Germinal center (tissue), 1 donor: Measurements from ENCODE around the gene SNTG2.

ENCODE experiments used
- DNase-seq: peaks from one replicate; pipeline ENCODE4 v3.0.0; 2012; ENCODE audit warnings: mixed read lengths, low spot score

Gene SNTG2

DNA sequence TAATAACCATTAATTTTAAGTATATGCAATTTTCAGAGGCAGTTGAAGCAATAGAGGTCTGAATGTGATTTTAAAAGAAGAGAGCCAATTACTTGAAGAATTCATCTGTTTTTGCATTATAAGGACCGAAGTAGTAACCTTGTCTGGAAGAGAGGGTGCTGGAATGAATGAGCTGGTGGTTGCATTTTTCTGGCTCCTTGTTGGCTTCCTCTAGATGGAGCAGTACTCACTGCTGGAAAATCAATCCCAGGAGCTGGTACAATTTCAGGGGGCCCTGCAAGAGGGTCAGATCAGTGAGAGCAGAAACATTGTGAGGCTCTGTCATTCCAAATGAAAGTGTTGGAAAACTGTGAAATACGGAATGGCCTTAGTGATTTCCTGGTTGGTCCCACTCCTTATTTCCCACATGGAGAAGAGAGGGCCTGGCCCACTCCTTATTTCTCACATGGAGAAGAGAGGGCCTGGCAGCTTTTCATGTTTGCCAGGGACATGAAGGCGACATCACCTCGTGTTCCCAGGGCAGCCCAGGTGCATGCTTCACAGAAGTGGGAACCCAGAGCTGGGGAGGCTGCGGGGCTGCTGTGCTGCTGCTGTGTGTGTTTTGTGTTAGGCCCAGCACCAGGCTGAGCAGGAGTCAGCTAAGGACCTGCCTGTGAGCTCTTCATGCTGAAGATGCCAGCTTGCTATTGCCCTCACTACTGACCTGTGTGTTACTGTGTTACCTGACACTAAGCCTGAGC lies 197.4 kb downstream of the SNTG2 start:
- no peak for DNase-seq

GRCh38 chr2:1150724-1151511 lies 200.3 kb downstream of the SNTG2 start:
- no peak for DNase-seq

GRCh38 chr2:1152375-1152774 lies 201.7 kb downstream of the SNTG2 start:
- DNase-seq = no peak

GRCh38 chr2:1153920-1154319 lies 203.3 kb downstream of the SNTG2 start:
- no peak for DNase-seq

GRCh38 chr2:1154710-1155594 lies 204.3 kb downstream of the SNTG2 start:
- DNase-seq = no peak

GRCh38 chr2:1156059-1156458 lies 205.4 kb downstream of the SNTG2 start:
- DNase-seq = no peak

DNA sequence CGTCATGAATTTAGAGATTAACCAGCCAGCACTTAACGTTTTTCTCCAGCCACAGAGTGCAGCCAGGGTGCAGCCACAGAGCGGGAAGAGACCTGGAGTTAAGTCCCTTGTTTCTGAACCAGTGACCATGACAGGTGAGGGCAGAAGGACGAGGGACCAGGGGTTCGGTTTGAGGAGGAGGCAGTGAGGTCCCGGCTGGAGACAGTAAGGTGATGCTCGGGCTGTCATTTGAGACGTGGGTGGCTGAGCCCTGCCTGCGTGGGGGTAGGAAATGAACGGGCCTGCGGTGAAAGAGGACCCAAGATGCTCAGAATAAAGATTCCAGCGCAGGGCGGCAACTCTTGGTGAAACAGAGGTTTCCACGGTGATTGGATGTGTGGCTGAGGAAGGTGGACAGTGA lies 205.9 kb downstream of the SNTG2 start:
- DNase-seq = no peak

GRCh38 chr2:1157107-1157506 lies 206.5 kb downstream of the SNTG2 start:
- no peak for DNase-seq

- no peak for DNase-seq
These were observed 208.4 kb downstream of the SNTG2 start for GRCh38 chr2:1159013-1159412.

GRCh38 chr2:1162246-1162645 lies 211.6 kb downstream of the SNTG2 start:
- no peak for DNase-seq

DNA sequence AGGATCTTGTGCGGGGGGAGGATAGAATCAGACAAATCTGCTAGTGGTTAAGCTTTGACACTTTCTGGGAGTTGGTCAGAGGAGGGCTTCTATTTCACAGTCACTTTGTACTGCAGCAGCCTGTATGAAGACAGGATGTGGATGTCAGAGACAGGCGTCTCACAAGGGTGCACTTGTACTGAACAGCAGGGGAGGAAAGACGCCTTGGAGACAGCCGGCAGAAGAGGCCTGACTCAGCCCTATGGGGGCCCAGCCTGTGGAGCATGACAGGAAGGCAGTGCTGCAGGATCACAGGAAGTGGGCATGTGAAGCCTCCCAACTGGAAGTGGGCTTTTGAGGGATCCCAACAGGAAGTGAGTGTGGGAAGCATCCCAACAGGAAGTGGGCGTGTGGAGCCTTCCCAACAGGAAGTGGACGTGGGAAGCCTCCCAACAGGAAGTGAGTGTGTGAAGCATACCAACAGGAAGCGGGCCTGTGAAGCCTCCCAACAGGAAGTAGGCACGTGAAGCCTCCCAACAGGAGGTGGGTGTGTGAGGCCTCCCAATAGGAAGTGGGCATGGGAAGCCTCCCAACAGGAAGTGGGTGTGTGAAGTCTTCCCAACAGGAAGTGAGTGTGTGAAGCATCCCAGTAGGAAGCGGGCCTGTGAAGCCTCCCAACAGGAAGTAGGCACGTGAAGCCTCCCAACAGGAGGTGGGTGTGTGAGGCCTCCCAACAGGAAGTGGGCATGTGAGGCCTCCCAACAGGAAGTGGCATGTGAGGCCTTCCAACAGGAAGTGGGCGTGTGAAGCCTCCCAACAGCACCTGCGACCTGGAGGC lies 212.3 kb downstream of the SNTG2 start:
- DNase-seq = no peak

DNA sequence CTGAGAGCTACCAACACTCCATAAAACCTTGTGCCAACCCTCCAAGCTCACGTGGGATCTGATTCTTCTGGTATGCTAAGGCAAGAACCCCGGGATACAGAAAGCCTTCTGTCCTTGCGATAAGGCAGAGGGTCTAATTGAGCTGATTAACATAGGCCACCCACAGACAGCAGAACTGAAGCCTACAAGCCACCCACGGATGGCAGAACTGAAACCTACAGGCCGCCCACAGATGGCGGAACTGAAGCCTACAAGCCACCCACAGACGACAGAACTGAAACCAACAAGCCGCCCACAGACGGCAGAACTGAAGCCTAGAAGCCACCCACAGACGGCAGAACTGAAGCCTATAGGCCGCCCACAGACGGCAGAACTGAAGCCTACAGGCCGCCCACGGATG lies 216.3 kb downstream of the SNTG2 start:
- no peak for DNase-seq

- no peak for DNase-seq
These were observed 218.2 kb downstream of the SNTG2 start for GRCh38 chr2:1168846-1169245.

GRCh38 chr2:1169291-1169949 lies 218.8 kb downstream of the SNTG2 start:
- DNase-seq = no peak

- DNase-seq = no peak
These were observed 219.6 kb downstream of the SNTG2 start for GRCh38 chr2:1170241-1170640.

GRCh38 chr2:1170711-1171110 lies 220.1 kb downstream of the SNTG2 start:
- DNase-seq = no peak

- no peak for DNase-seq
These were observed 222.9 kb downstream of the SNTG2 start for GRCh38 chr2:1173528-1173927.

DNA sequence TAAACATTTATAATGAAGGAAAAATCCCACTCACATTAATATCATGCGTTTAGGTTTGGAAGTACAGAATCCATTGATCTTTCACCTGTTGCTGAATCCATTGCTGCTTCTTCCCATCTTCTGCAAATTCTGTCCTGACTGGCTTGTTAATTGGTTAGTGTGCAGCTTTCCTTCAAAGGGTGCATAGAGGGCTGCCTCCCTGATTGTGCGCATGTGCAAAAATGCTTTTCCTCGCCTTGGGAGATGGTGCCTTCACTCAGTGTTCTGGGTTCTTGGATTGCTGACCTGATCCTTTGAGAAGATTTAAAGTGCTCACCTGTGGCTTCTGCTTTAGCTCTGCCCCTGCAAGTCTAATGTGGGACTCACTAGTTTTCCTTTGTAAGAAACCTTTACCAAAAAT lies 231.2 kb downstream of the SNTG2 start:
- DNase-seq = no peak

GRCh38 chr2:1183300-1183699 lies 232.7 kb downstream of the SNTG2 start:
- no peak for DNase-seq

GRCh38 chr2:1186421-1186820 lies 235.8 kb downstream of the SNTG2 start:
- DNase-seq = no peak

GRCh38 chr2:1187189-1187588 lies 236.5 kb downstream of the SNTG2 start:
- no peak for DNase-seq
